Measurements from ENCODE around the gene RPL31. TPM values are rescaled to one million over a fixed set of nuclear protein-coding genes. Genes with fewer than 3 reads are reported as not detected.

RPL31 gene
- total RNA-seq, 1 experiment from 2014 or later, result 1,893 TPM

GRCh38 chr2:100993294-100993693, 8.8 kb upstream of the RPL31 start:
- Mint-ChIP-seq H3K4me1 (peaks cover 2 to 14% of the 10 kb centered on the region in 2 experiments; a peak in 3 of 4 replicates), H3K27ac (no peak overlapping the region), H3K9me3 (no peaks in the 10 kb centered on the region), H3K27me3 (ENCODE audit: low read depth) (peaks cover 2% of the 10 kb centered on the region; the same call in 1 of the 2 replicates), H3K36me3 (ENCODE audit: insufficient read depth in 1 of 3, low read depth in 3 of 3) (no peaks in the 10 kb centered on the region; a peak in 1 of 7 replicates), H3K4me3 (no peak overlapping the region)
- no peaks in the 10 kb centered on the region for H3K79me2 ChIP-seq (ENCODE audit: insufficient read depth, low read length)
- H4K20me1 ChIP-seq (ENCODE audit: control insufficient read depth, insufficient read depth, insufficient read length), result no peaks in the 10 kb centered on the region
- no peaks in the 10 kb centered on the region for H3K27me3 ChIP-seq (ENCODE audit: insufficient read depth, low read length)
- no peak overlapping the region for H2BK15ac ChIP-seq (ENCODE audit: low read depth, low read length)
- WGBS (ENCODE audit: extremely low coverage, insufficient read length, low lambda C conversion rate), result no CpG with 5 or more reads among the region's 17 CpGs
- H2BK12ac ChIP-seq (ENCODE audit: insufficient read length, low read depth, low read length), result no peak overlapping the region
- H3K4me1 ChIP-seq (ENCODE audit: insufficient read depth, low read length), result no peaks in the 10 kb centered on the region
- no peak overlapping the region for H3K23ac ChIP-seq (ENCODE audit: insufficient read length, low read depth, low read length)
- no peak for TF ChIP-seq CTCF (conservative IDR thresholded peaks at IDR 0.05)
- no peaks in the 10 kb centered on the region for H3K79me1 ChIP-seq (ENCODE audit: insufficient read depth, low read depth, low read length, poor library complexity, severe bottlenecking)
- H3K56ac ChIP-seq (ENCODE audit: insufficient read length, low read depth, low read length), result no peak overlapping the region
- H4K5ac ChIP-seq (ENCODE audit: insufficient read length, low read depth, low read length), result no peak overlapping the region
- H3K4me2 ChIP-seq (ENCODE audit: insufficient read depth, insufficient read length, low read length), result no peak overlapping the region
- DNase-seq, result no peak
- H4K8ac ChIP-seq (replicated peaks; ENCODE audit: insufficient read length, low read depth, low read length), result no peak overlapping the region
- H2BK120ac ChIP-seq (ENCODE audit: low read depth, low read length, poor library complexity, severe bottlenecking), result no peak overlapping the region
- no peaks in the 10 kb centered on the region for H3K23me2 ChIP-seq (ENCODE audit: insufficient read length, low read depth, low read length, poor library complexity, severe bottlenecking)
- H2AK5ac ChIP-seq (ENCODE audit: insufficient read length, low read length), result no peak overlapping the region
- no peak overlapping the region for H2BK5ac ChIP-seq (ENCODE audit: insufficient read length, low read length)
- no peak overlapping the region for H2AFZ ChIP-seq (ENCODE audit: low read length)
- H3K18ac ChIP-seq (ENCODE audit: insufficient read length, low read depth, low read length), result no peak overlapping the region
- H3K4ac ChIP-seq (ENCODE audit: low read depth, low read length), result no peak overlapping the region
- no peak overlapping the region for H2BK20ac ChIP-seq (ENCODE audit: low read depth, low read length, poor library complexity, severe bottlenecking)
- no peak overlapping the region for H4K91ac ChIP-seq (ENCODE audit: insufficient read length, low read depth, low read length)
- H3T11ph ChIP-seq (ENCODE audit: low read length), result no peak overlapping the region
- no peak overlapping the region for H3K14ac ChIP-seq (ENCODE audit: insufficient read depth, low read length)
- H3K9me3 ChIP-seq (ENCODE audit: control insufficient read depth, low read depth, low read length), result no peaks in the 10 kb centered on the region
- H3K27ac ChIP-seq (ENCODE audit: insufficient read length, low read depth, low read length), result no peak overlapping the region
- H3K9ac ChIP-seq (ENCODE audit: extremely low read depth, insufficient read length, low read length), result no peak overlapping the region
